PC-9 (cell line): ENCODE data around the gene POLQ. TPM values are rescaled to one million over a fixed set of nuclear protein-coding genes. Genes with fewer than 3 reads are reported as not detected.

ENCODE experiments used
- BruUV-seq: library from RNA; stranded (reverse); fragments of 400-500 nt; replicated peaks from 2 replicates; lab custom pipeline; 2021; lab: Mats Ljungman, UMichigan
- CTCF ChIA-PET: fragments of 300-600 bp; sonication (Branson Sonifier 250); formaldehyde crosslinking; loops from one replicate; lab custom pipeline; 2022; ENCODE audit warnings: antibody characterized with exemption; lab: Charles Lee
- POLR2A ChIA-PET: fragments of 300-600 bp; sonication (Branson Sonifier 250); formaldehyde crosslinking; loops from one replicate; lab custom pipeline; 2022; ENCODE audit warnings: antibody characterized with exemption; ENCODE audit not compliant: unreplicated experiment; lab: Charles Lee
- DNase-seq, 2 experiments: peaks; one replicate each; pipeline versions ENCODE4 v3.0.0 to v3.0.0-alpha.2; 2015 to 2022; ENCODE audit warnings: mixed read lengths in 1 of 2
- H2AFZ ChIP-seq: fragments of 200-600 bp; sonication (generic); 2 replicates; pipeline ENCODE4 v1.8.1; 2017; ENCODE audit warnings: antibody characterized with exemption
- H3F3A ChIP-seq: fragments of 200-600 bp; sonication (generic); 2 replicates; pipeline ENCODE4 v1.8.1; 2017; ENCODE audit warnings: antibody characterized with exemption, mild to moderate bottlenecking, low read depth; ENCODE audit not compliant: insufficient read depth
- H3K27ac ChIP-seq: fragments of 200-600 bp; sonication (generic); 2 replicates; pipeline ENCODE4 v1.6.1; 2016; ENCODE audit warnings: mixed run types
- H3K27me3 ChIP-seq: fragments of 200-600 bp; sonication (generic); 2 replicates; pipeline ENCODE4 v1.6.1; 2016; ENCODE audit warnings: low read depth, mixed run types; ENCODE audit not compliant: insufficient read depth
- H3K36me3 ChIP-seq: fragments of 200-600 bp; sonication (generic); 2 replicates; pipeline ENCODE4 v1.6.1; 2016; ENCODE audit warnings: low read depth, mixed run types
- H3K4me1 ChIP-seq: fragments of 200-600 bp; sonication (generic); replicated peaks from 2 replicates; pipeline ENCODE4 v1.6.1; 2016; ENCODE audit warnings: mixed run types; ENCODE audit not compliant: insufficient read depth
- H3K4me2 ChIP-seq: fragments of 200-600 bp; sonication (generic); 2 replicates; pipeline ENCODE4 v1.6.1; 2017; ENCODE audit warnings: mixed run types
- H3K4me3 ChIP-seq: fragments of 200-600 bp; sonication (generic); 2 replicates; pipeline ENCODE4 v1.6.1; 2016; ENCODE audit warnings: mixed run types
- H3K79me2 ChIP-seq: fragments of 200-600 bp; sonication (generic); 2 replicates; pipeline ENCODE4 v1.6.1; 2017; ENCODE audit warnings: low read depth, mixed run types
- H3K9me2 ChIP-seq: fragments of 200-600 bp; sonication (generic); 2 replicates; pipeline ENCODE4 v1.8.1; 2017; ENCODE audit warnings: mild to moderate bottlenecking; ENCODE audit not compliant: insufficient read depth
- H3K9me3 ChIP-seq: fragments of 200-600 bp; sonication (generic); 2 replicates; pipeline ENCODE4 v1.8.1; 2016; ENCODE audit warnings: low read depth; ENCODE audit not compliant: insufficient read depth
- H4K20me1 ChIP-seq: fragments of 200-600 bp; sonication (generic); 2 replicates; pipeline ENCODE4 v1.8.1; 2017; ENCODE audit not compliant: insufficient read depth
- EZH2 ChIP-seq: fragments of 200-600 bp; sonication (generic); IDR thresholded peaks from 2 replicates; pipeline ENCODE4 v1.8.0; 2017; ENCODE audit warnings: antibody characterized with exemption, low read depth
- intact Hi-C: fragments of 100-400 bp; cut with micrococcal nuclease; formaldehyde crosslinking; loops from one replicate; pipeline ENCODE4 v1.10.0; 2022; ENCODE audit not compliant: unreplicated experiment
- total RNA-seq: library from RNA; stranded (reverse); gene quantifications from 2 replicates; pipeline ENCODE4 v1.2.3, GENCODE V29; 2021
- TF ChIP-seq, protein P1 (sequence below): fragments of 200-600 bp; sonication (generic); conservative IDR thresholded peaks from 2 replicates; pipeline ENCODE4 v1.6.1; 2017; ENCODE audit warnings: mixed run types, antibody characterized with exemption, mild to moderate bottlenecking, moderate library complexity

Gene POLQ
- total RNA-seq, 1 experiment from 2014 or later = 14.3 TPM

DNA sequence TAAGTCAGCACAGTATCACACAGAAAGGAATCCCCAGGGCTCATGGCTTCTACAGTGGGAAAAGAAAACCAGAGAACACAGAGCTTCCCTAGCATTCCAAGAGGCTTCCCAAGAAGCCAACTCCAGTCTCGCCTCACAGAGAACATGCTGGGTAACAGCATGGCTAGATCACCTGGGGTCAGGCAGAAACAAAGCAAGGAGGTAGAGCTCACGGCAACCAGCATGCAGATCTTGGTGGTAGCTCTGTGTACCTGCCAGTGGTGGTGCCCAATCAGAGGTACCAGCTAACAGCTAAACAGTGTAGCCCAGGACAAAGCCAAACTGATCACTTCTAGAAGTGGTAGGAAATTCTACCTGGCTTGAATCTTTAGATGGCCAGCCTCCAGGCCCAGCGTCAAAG, 31.3 kb downstream of the POLQ start:
- no peaks in the 10 kb centered on the region for H3K4me1 ChIP-seq
- BruUV-seq = no TSS peak

DNA sequence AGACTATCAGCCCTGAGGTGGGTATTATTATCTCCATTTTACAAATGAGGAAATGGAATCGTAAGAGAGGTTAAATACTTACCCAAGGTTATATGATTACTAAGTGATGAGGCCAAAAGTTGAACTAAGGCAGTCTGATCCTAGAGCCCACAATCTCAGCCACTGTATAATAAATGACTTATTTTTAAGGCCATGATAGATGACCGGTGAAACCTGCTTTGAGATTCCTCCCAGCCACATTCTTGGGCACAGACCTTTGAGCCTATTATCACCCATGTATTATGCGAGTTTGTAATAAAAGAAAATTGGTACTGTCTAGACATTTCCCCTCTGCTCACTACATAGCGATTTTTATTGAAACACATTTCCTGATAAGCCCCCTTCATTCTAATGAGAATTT, 37.4 kb downstream of the POLQ start:
- Histone ChIP-seq H3K36me3 (no peaks in the 10 kb centered on the region), H3K4me2 (no peak overlapping the region), H3K4me1 (no peaks in the 10 kb centered on the region), H2AFZ (no peak overlapping the region), H3K79me2 (no peaks in the 10 kb centered on the region), H3K9me2 (no peaks in the 10 kb centered on the region), H3K27me3 (no peaks in the 10 kb centered on the region), H3K4me3 (no peak overlapping the region), H3K9me3 (no peaks in the 10 kb centered on the region), H4K20me1 (no peaks in the 10 kb centered on the region), H3F3A (no peaks in the 10 kb centered on the region), H3K27ac (no peak overlapping the region)
- no peak for DNase-seq
- no TSS peak for BruUV-seq
- intact Hi-C loops = no loop called here
- no peak for TF ChIP-seq EZH2
- TF ChIP-seq, protein P1, sequence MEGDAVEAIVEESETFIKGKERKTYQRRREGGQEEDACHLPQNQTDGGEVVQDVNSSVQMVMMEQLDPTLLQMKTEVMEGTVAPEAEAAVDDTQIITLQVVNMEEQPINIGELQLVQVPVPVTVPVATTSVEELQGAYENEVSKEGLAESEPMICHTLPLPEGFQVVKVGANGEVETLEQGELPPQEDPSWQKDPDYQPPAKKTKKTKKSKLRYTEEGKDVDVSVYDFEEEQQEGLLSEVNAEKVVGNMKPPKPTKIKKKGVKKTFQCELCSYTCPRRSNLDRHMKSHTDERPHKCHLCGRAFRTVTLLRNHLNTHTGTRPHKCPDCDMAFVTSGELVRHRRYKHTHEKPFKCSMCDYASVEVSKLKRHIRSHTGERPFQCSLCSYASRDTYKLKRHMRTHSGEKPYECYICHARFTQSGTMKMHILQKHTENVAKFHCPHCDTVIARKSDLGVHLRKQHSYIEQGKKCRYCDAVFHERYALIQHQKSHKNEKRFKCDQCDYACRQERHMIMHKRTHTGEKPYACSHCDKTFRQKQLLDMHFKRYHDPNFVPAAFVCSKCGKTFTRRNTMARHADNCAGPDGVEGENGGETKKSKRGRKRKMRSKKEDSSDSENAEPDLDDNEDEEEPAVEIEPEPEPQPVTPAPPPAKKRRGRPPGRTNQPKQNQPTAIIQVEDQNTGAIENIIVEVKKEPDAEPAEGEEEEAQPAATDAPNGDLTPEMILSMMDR = no peak
- POLR2A ChIA-PET = no interaction called here
- CTCF ChIA-PET = no interaction called here

More for the DNA sequence above, 31.3 kb downstream of the POLQ start:
- intact Hi-C loops = no loop called here
- Histone ChIP-seq H2AFZ (no peak overlapping the region), H3K4me3 (no peak overlapping the region), H3K27ac (no peak overlapping the region), H3F3A (no peaks in the 10 kb centered on the region), H3K27me3 (no peaks in the 10 kb centered on the region), H3K9me3 (no peaks in the 10 kb centered on the region), H3K9me2 (no peaks in the 10 kb centered on the region), H4K20me1 (no peaks in the 10 kb centered on the region), H3K4me2 (no peak overlapping the region), H3K36me3 (no peaks in the 10 kb centered on the region), H3K79me2 (no peaks in the 10 kb centered on the region)
- TF ChIP-seq, protein P1 = no peak
- no peak for TF ChIP-seq EZH2
- CTCF ChIA-PET = no interaction called here
- no peak for DNase-seq
- POLR2A ChIA-PET = no interaction called here

DNA sequence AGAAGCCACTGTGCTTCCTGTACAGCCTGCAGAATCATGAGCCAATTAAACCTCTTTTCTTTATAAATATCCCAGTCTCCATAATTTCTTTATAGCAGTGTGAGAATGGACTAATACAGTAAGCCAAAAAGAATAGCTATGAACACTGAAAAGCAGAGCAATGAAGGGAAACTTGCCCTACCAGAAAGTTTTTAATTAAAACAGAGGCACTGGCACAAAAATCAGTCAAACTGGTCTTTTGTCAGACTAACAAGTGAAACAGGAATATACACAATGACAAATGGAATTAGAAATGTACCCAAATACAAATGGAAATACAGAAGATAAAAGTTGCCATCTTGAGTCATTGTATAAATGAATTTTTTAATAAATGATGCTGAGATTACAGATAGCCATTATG, 40.5 kb downstream of the POLQ start:
- Histone ChIP-seq H3K9me2 (no peaks in the 10 kb centered on the region), H3K9me3 (no peaks in the 10 kb centered on the region), H4K20me1 (no peaks in the 10 kb centered on the region), H3K79me2 (no peaks in the 10 kb centered on the region), H3K4me3 (no peak overlapping the region), H2AFZ (no peak overlapping the region), H3F3A (no peaks in the 10 kb centered on the region), H3K36me3 (no peaks in the 10 kb centered on the region), H3K4me1 (no peaks in the 10 kb centered on the region), H3K4me2 (no peak overlapping the region), H3K27ac (no peak overlapping the region), H3K27me3 (no peaks in the 10 kb centered on the region)
- no TSS peak for BruUV-seq
- CTCF ChIA-PET = no interaction called here
- intact Hi-C loops = no loop called here
- TF ChIP-seq, protein P1 = no peak
- TF ChIP-seq EZH2 = no peak
- no peak for DNase-seq
- POLR2A ChIA-PET = no interaction called here
